ENCODE results near the gene ECEL1.

DNA sequence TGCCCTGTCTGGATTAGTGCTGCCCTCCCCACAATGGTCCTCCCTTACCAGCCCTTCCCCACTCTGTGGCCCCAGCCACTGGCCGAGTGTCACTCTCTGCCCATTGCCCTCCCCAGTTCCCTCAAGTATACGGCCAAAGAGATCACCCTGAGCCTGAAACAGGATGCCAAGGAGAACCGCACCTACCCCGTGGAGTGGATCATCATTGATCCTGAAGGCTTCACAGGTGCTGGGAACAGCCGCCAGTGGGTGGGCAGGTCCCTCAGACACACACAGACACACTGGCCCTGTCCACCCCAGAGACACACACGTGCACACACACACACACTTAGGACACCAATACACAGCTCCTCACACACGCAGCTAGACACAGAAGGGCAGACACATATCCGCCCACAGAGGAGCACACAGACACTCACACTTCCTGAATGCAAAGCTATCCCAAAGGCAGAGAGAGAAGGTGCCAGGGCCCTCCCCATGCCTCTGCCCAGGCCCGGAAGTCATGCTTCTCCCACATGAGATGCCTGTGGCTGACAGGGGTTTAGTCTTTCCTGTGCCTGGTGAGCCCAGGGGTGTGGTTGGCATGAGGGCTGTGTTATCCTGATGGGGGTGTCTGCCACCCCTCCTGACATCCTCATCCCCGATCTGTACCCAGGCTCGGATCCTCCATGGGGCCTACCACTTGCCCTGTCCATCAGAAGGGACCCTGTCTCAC is 41.3 kb upstream of the ECEL1 start:
- TF ChIP-seq, protein P1, sequence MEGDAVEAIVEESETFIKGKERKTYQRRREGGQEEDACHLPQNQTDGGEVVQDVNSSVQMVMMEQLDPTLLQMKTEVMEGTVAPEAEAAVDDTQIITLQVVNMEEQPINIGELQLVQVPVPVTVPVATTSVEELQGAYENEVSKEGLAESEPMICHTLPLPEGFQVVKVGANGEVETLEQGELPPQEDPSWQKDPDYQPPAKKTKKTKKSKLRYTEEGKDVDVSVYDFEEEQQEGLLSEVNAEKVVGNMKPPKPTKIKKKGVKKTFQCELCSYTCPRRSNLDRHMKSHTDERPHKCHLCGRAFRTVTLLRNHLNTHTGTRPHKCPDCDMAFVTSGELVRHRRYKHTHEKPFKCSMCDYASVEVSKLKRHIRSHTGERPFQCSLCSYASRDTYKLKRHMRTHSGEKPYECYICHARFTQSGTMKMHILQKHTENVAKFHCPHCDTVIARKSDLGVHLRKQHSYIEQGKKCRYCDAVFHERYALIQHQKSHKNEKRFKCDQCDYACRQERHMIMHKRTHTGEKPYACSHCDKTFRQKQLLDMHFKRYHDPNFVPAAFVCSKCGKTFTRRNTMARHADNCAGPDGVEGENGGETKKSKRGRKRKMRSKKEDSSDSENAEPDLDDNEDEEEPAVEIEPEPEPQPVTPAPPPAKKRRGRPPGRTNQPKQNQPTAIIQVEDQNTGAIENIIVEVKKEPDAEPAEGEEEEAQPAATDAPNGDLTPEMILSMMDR (IDR thresholded peaks at IDR 0.05), result no peak
- TF ChIP-seq POLR2A (IDR thresholded peaks at IDR 0.05), result no peak

All from Peyer's patch (tissue), 4 donors.